K562 (cell line): ENCODE data around the gene GAD1. TPM values are rescaled to one million over a fixed set of nuclear protein-coding genes. Genes with fewer than 3 reads are reported as not detected.

Experiments
- CEBPG ChIP-seq, 3 experiments: fragments of 200-800 bp in 1 of 3; sonication (Bioruptor generic) in 1 of 3; sonication (generic) in 1 of 3; formaldehyde crosslinking in 1 of 3; IDR thresholded peaks in 2 of 3; conservative IDR thresholded peaks in 1 of 3; 2 replicates each; pipeline versions ENCODE4 v1.6.1 to v1.8.0; 2016 to 2022; ENCODE audit warnings: missing compliant biosample characterization in 2 of 3, missing genetic modification characterization in 2 of 3, mild to moderate bottlenecking in 1 of 3, missing genetic modification reagents in 1 of 3
- FOXJ3 ChIP-seq: sonication (generic); formaldehyde crosslinking; IDR thresholded peaks from 2 replicates; pipeline ENCODE4 v1.4.0; 2020; ENCODE audit warnings: mild to moderate bottlenecking, missing genetic modification reagents
- MEIS2 ChIP-seq: fragments of 450-650 bp; IDR thresholded peaks from 2 replicates; pipeline ENCODE4 v1.6.1; 2014; ENCODE audit warnings: mild to moderate bottlenecking; ENCODE audit not compliant: partially characterized antibody
- MTF1 ChIP-seq: fragments of 250-450 bp; sonication (Bioruptor Pico); IDR thresholded peaks from 2 replicates; pipeline ENCODE4 v1.9.0; 2021; ENCODE audit warnings: moderate library complexity, mild to moderate bottlenecking, inconsistent platforms, borderline replicate concordance
- SMC3 ChIP-seq: conservative IDR thresholded peaks from 2 replicates; pipeline ENCODE4 v1.6.1; 2011; ENCODE audit warnings: low read depth, low read length, improper control_type of control experiment; ENCODE audit not compliant: insufficient read depth
- TGIF2 ChIP-seq: sonication (generic); formaldehyde crosslinking; IDR thresholded peaks from 2 replicates; pipeline ENCODE4 v1.8.1; 2022; ENCODE audit warnings: mild to moderate bottlenecking, missing genetic modification reagents, moderate library complexity
- ZC3H8 ChIP-seq: fragments of 450-650 bp; IDR thresholded peaks from 2 replicates; pipeline ENCODE4 v1.6.1; 2017
- polyA plus RNA-seq, 8 experiments: library from polyadenylated mRNA; depleted of rRNA in 4 of 8; stranded (reverse) in 5 of 8; unstranded in 3 of 8; fragments of >200 nt; fragmentation: Nextera tagmentation in 2 of 8; fragmentation: Illumina TruSeq in 1 of 8; extraction: Ambion mirVana in 2 of 8; extraction: Trizol in 1 of 8; gene quantifications; 2 replicates each; pipeline versions ENCODE4 v1.2.1 to v1.2.3, GENCODE V29; 2011 to 2014; ENCODE audit warnings: inconsistent platforms in 1 of 8, missing spikeins in 1 of 8
- total RNA-seq, 7 experiments: library from RNA; depleted of rRNA in 6 of 7; stranded (reverse); fragments of >200 nt in 6 of 7; fragmentation: Illumina TruSeq in 2 of 7; extraction: Trizol in 2 of 7; gene quantifications; 2 replicates each; pipeline versions ENCODE4 v1.2.1 to v1.2.3, GENCODE V29; 2011 to 2021; ENCODE audit warnings: low replicate concordance in 1 of 7
- TF ChIP-seq, protein P1 (sequence below), 2 experiments: fragments of 450-650 bp; IDR thresholded peaks; 2 replicates each; pipeline ENCODE4 v1.6.1; 2016; ENCODE audit warnings: mild to moderate bottlenecking in 2 of 2, borderline replicate concordance in 1 of 2, low read depth in 1 of 2, moderate library complexity in 1 of 2
- TF ChIP-seq, protein P2 (sequence below): fragments of 450-650 bp; formaldehyde crosslinking; IDR thresholded peaks from 2 replicates; pipeline ENCODE4 v1.4.0; 2020; ENCODE audit warnings: mild to moderate bottlenecking, mixed read lengths
- TF ChIP-seq, protein P3 (sequence below): IDR thresholded peaks from 2 replicates; pipeline ENCODE4 v1.6.1; 2011; ENCODE audit warnings: borderline replicate concordance, low read depth, mild to moderate bottlenecking, moderate library complexity, low read length; ENCODE audit not compliant: insufficient read depth, poor library complexity, severe bottlenecking
- TF ChIP-seq, protein P4 (sequence below): fragments of 450-650 bp; IDR thresholded peaks from 2 replicates; pipeline ENCODE4 v1.6.1; 2016; ENCODE audit warnings: antibody characterized with exemption

The GAD1 gene
- total and polyA plus RNA-seq, 9 of the 15 experiments (the other 6 are each of a cell fraction or from before 2014, with no cell fraction given): 2.7 to 29.1 (median 15.7) TPM

DNA sequence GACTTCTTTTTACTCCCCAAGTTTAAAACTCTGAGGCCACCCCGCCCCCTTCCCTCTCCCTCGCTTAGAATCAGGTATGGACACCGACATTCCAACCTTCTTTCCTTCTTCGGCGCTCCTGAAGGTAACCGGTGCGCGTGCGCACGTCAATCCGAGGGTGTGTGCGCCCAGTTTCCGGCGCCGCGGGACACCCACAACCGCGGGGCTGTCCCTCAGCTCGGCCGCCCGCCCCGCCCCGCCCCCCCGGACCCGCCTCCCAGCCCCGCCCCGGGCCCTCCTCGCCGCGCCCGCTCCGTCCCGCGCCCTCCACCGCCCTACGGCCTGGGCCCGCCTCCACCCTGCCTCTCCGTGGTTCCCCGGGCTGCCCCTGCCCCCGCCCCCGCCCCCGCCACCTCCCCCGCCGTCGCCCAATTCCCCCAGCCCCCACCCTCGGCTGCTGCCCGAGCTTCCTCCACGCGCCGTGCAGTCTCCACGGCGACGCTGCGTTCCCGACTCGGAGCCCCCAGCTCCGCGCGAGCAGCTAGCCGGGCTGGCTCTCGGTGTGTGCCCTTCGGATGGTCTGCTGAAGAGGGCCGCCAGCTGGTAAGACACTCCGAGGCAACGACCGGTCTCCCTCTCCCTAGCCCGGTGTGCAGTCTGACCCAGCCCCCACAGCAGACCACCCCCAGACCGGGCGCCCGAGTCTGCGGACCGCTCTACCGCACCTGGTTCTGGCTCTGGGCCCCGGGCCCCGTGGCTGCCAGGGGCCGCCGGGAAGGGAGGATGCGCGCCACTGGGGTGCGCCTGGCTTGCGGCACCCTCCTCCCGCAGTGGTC is 45.9 kb upstream of the GAD1 start (continued):
- TF ChIP-seq, protein P1, sequence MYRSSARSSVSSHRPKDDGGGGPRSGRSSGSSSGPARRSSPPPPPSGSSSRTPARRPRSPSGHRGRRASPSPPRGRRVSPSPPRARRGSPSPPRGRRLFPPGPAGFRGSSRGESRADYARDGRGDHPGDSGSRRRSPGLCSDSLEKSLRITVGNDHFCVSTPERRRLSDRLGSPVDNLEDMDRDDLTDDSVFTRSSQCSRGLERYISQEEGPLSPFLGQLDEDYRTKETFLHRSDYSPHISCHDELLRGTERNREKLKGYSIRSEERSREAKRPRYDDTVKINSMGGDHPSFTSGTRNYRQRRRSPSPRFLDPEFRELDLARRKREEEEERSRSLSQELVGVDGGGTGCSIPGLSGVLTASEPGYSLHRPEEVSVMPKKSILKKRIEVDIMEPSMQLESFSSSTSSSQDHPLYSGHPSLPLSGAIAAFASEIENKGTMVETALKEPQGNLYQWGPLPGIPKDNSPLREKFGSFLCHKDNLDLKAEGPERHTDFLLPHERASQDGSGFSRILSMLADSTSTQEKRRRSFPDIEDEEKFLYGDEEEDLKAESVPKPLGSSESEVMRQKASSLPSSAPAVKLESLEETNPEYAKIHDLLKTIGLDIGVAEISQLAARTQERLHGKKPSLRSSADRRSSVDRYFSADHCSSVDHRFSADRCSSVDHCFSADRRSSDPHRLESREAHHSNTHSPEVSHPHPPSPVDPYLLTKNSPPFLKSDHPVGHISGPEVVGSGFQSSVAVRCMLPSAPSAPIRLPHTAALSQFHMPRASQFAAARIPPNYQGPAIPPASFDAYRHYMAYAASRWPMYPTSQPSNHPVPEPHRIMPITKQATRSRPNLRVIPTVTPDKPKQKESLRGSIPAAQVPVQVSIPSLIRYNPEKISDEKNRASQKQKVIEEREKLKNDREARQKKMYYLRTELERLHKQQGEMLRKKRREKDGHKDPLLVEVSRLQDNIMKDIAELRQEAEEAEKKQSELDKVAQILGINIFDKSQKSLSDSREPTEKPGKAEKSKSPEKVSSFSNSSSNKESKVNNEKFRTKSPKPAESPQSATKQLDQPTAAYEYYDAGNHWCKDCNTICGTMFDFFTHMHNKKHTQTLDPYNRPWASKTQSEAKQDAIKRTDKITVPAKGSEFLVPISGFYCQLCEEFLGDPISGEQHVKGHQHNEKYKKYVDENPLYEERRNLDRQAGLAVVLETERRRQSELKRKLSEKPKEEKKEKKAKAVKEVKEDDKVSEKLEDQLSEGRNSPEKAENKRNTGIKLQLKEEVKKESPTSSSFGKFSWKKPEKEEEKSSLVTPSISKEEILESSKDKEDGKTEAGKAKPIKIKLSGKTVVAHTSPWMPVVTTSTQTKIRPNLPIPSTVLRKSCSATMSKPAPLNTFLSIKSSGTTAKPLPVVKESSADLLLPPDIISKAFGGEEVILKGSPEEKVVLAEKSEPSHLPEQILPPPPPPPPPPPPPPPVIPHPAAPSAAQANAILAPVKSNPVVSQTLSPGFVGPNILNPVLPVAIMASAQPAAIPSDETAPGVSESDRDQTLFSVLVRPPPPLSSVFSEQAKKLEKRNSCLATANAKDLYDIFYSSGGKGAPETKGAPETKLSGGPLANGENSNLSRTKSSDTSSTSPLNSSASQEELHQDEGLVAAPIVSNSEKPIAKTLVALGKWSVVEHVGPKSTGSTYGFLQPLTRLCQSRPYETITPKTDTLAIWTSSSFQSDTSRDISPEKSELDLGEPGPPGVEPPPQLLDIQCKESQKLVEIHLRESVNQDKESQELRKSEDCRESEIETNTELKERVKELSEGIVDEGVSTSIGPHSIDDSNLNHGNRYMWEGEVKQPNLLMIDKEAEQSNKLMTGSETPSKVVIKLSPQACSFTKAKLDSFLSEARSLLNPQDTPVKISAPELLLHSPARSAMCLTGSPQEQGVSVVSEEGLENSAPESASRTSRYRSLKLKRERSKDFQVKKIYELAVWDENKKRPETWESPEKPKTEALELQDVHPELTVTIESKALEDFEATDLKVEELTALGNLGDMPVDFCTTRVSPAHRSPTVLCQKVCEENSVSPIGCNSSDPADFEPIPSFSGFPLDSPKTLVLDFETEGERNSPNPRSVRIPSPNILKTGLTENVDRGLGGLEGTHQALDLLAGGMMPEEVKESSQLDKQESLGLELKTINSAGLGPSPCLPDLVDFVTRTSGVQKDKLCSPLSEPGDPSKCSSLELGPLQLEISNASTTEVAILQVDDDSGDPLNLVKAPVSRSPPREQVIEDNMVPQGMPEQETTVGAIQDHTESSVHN (IDR thresholded peaks at IDR 0.05; ENCODE audit: borderline replicate concordance in 1 of 2, low read depth in 1 of 2): no peak
- TF ChIP-seq, protein P2, sequence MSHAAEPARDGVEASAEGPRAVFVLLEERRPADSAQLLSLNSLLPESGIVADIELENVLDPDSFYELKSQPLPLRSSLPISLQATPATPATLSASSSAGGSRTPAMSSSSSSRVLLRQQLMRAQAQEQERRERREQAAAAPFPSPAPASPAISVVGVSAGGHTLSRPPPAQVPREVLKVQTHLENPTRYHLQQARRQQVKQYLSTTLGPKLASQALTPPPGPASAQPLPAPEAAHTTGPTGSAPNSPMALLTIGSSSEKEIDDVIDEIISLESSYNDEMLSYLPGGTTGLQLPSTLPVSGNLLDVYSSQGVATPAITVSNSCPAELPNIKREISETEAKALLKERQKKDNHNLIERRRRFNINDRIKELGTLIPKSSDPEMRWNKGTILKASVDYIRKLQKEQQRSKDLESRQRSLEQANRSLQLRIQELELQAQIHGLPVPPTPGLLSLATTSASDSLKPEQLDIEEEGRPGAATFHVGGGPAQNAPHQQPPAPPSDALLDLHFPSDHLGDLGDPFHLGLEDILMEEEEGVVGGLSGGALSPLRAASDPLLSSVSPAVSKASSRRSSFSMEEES (CRISPR knock-in tag): no peak
- TF ChIP-seq TGIF2 (CRISPR knock-in tag) (no peak), MEIS2 (peak; percentile 74), CEBPG (CRISPR knock-in tag; IDR thresholded peaks at IDR 0.05) (no peak), CEBPG (tag; conservative IDR thresholded peaks at IDR 0.05 in 1 of 2, IDR thresholded peaks at IDR 0.05 in 1 of 2) (no peak), FOXJ3 (CRISPR knock-in tag) (no peak), SMC3 (0 out of 2 replicates have a peak, but pooled peaks have one; percentile 2), MTF1 (CRISPR knock-in tag) (no peak), ZC3H8 (no peak)
- TF ChIP-seq, protein P3, sequence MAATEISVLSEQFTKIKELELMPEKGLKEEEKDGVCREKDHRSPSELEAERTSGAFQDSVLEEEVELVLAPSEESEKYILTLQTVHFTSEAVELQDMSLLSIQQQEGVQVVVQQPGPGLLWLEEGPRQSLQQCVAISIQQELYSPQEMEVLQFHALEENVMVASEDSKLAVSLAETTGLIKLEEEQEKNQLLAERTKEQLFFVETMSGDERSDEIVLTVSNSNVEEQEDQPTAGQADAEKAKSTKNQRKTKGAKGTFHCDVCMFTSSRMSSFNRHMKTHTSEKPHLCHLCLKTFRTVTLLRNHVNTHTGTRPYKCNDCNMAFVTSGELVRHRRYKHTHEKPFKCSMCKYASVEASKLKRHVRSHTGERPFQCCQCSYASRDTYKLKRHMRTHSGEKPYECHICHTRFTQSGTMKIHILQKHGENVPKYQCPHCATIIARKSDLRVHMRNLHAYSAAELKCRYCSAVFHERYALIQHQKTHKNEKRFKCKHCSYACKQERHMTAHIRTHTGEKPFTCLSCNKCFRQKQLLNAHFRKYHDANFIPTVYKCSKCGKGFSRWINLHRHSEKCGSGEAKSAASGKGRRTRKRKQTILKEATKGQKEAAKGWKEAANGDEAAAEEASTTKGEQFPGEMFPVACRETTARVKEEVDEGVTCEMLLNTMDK: peak; percentile 34
- TF ChIP-seq, protein P4, sequence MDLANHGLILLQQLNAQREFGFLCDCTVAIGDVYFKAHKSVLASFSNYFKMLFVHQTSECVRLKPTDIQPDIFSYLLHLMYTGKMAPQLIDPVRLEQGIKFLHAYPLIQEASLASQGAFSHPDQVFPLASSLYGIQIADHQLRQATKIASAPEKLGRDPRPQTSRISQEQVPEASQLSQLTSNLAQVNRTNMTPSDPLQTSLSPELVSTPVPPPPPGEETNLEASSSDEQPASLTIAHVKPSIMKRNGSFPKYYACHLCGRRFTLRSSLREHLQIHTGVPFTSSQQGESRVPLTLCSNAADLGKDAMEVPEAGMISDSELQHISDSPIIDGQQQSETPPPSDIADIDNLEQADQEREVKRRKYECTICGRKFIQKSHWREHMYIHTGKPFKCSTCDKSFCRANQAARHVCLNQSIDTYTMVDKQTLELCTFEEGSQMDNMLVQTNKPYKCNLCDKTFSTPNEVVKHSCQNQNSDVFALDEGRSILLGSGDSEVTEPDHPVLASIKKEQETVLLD: peak; percentile 91
